Smooth muscle cell (in vitro differentiated cells): Measurements from ENCODE around the gene PHLPP2. TPM values are rescaled to one million over a fixed set of nuclear protein-coding genes. Genes with fewer than 3 reads are reported as not detected.

Source experiments
- DNase-seq: peaks from one replicate; lab custom pipeline; 2025; ENCODE audit not compliant: unreplicated experiment; lab: John Stamatoyannopoulos, UW
- H2AFZ ChIP-seq: fragments of 200-600 bp; sonication (generic); 2 replicates; pipeline ENCODE4 v1.6.0; 2016; ENCODE audit warnings: antibody characterized with exemption, low read depth, mild to moderate bottlenecking
- H3F3A ChIP-seq: fragments of 200-600 bp; sonication (generic); 2 replicates; pipeline ENCODE4 v1.6.0; 2017; ENCODE audit warnings: antibody characterized with exemption, low read depth
- H3K27ac ChIP-seq: fragments of 200-600 bp; sonication (generic); 2 replicates; pipeline ENCODE4 v1.5.1; 2016; ENCODE audit warnings: low read depth, mild to moderate bottlenecking
- H3K27me3 ChIP-seq: fragments of 200-600 bp; sonication (generic); 2 replicates; pipeline ENCODE4 v1.6.1; 2016; ENCODE audit warnings: low read depth, mild to moderate bottlenecking
- H3K36me3 ChIP-seq: fragments of 200-600 bp; sonication (generic); 2 replicates; pipeline ENCODE4 v1.5.1; 2016; ENCODE audit warnings: low read depth
- H3K4me1 ChIP-seq: fragments of 200-600 bp; sonication (generic); 2 replicates; pipeline ENCODE4 v1.5.1; 2016; ENCODE audit warnings: low read depth
- H3K4me2 ChIP-seq: fragments of 200-600 bp; sonication (generic); 2 replicates; pipeline ENCODE4 v1.6.0; 2016; ENCODE audit warnings: mild to moderate bottlenecking
- H3K4me3 ChIP-seq: fragments of 200-600 bp; sonication (generic); 2 replicates; pipeline ENCODE4 v1.5.1; 2016; ENCODE audit warnings: mild to moderate bottlenecking
- H3K79me2 ChIP-seq: fragments of 200-600 bp; sonication (generic); 2 replicates; pipeline ENCODE4 v1.6.0; 2016; ENCODE audit warnings: low read depth, mild to moderate bottlenecking
- H3K9ac ChIP-seq: fragments of 200-600 bp; sonication (generic); 2 replicates; pipeline ENCODE4 v1.6.0; 2016; ENCODE audit warnings: low read depth
- H3K9me3 ChIP-seq: fragments of 200-600 bp; sonication (generic); replicated peaks from 2 replicates; pipeline ENCODE4 v1.5.1; 2016; ENCODE audit warnings: low read depth
- H4K20me1 ChIP-seq: fragments of 200-600 bp; sonication (generic); 2 replicates; pipeline ENCODE4 v1.6.0; 2016; ENCODE audit warnings: low read depth
- CTCF ChIP-seq: fragments of 200-600 bp; sonication (generic); IDR thresholded peaks from 2 replicates; pipeline ENCODE4 v1.5.1; 2017; ENCODE audit warnings: borderline replicate concordance, mild to moderate bottlenecking, antibody characterized with exemption; ENCODE audit not compliant: insufficient read depth, poor library complexity, severe bottlenecking
- WGBS: methylation state at CpG from one replicate; pipeline ENCODE4 v1.1.7; 2016; ENCODE audit warnings: low lambda C conversion rate; 5-methylcytosine and 5-hydroxymethylcytosine counted together
- polyA plus RNA-seq: library from polyadenylated mRNA; unstranded; fragments of >200 nt; fragmentation: Nextera tagmentation; extraction: Ambion mirVana; gene quantifications from 2 replicates; pipeline ENCODE4 v1.2.1, GENCODE V29; 2016
- total RNA-seq: library from RNA; depleted of rRNA; stranded (reverse); fragments of >200 nt; gene quantifications from 2 replicates; pipeline ENCODE4 v1.2.3, GENCODE V29; 2014

The PHLPP2 gene
- total and polyA plus RNA-seq, 2 experiments from 2014 or later = 2.3 to 5.3 TPM

- no peak overlapping the region for H2AFZ ChIP-seq
- peaks cover 1% of the 10 kb centered on the region for H3F3A ChIP-seq
- peaks cover 22% of the 10 kb centered on the region for H3K36me3 ChIP-seq
- H3K27ac ChIP-seq = no peak overlapping the region
- no peaks in the 10 kb centered on the region for H3K27me3 ChIP-seq
- no peak overlapping the region for H3K9ac ChIP-seq
- H3K79me2 ChIP-seq = no peaks in the 10 kb centered on the region
- H4K20me1 ChIP-seq = peaks cover 21% of the 10 kb centered on the region
- no peak for TF ChIP-seq CTCF
- DNase-seq = no peak
- WGBS = 100% methylated on average over 3 of the region's 3 CpGs
- no peaks in the 10 kb centered on the region for H3K9me3 ChIP-seq
- H3K4me3 ChIP-seq = no peak overlapping the region
- no peak overlapping the region for H3K4me2 ChIP-seq
- peaks cover 8% of the 10 kb centered on the region for H3K4me1 ChIP-seq
Measured at GRCh38 chr16:71732587-71732986, 8.1 kb upstream of the PHLPP2 start.

- no peaks in the 10 kb centered on the region for H3K79me2 ChIP-seq
- peaks cover 12% of the 10 kb centered on the region for H4K20me1 ChIP-seq
- no peak overlapping the region for H3K4me2 ChIP-seq
- no peak for TF ChIP-seq CTCF
- H3K36me3 ChIP-seq = peaks cover 6% of the 10 kb centered on the region
- no peak overlapping the region for H3K27ac ChIP-seq
- H2AFZ ChIP-seq = no peak overlapping the region
- H3K4me3 ChIP-seq = no peak overlapping the region
- DNase-seq = no peak
- no peaks in the 10 kb centered on the region for H3K27me3 ChIP-seq
- H3F3A ChIP-seq = peaks cover 25% of the 10 kb centered on the region
- 83% methylated on average over 8 of the region's 8 CpGs for WGBS
- H3K9me3 ChIP-seq = no peaks in the 10 kb centered on the region
- peaks cover 8% of the 10 kb centered on the region for H3K4me1 ChIP-seq
- H3K9ac ChIP-seq = no peak overlapping the region
Measured at GRCh38 chr16:71727551-71728324, 3.2 kb upstream of the PHLPP2 start.

GRCh38 chr16:71726476-71727315 lies 2.2 kb upstream of the PHLPP2 start:
- Histone ChIP-seq H3K4me1 (peaks cover 8% of the 10 kb centered on the region), H2AFZ (no peak overlapping the region), H3K9ac (no peak overlapping the region), H3F3A (peaks cover 25% of the 10 kb centered on the region), H3K36me3 (peaks cover 2% of the 10 kb centered on the region), H3K4me2 (no peak overlapping the region), H4K20me1 (peaks cover 15% of the 10 kb centered on the region), H3K9me3 (no peaks in the 10 kb centered on the region), H3K27me3 (no peaks in the 10 kb centered on the region), H3K4me3 (no peak overlapping the region), H3K27ac (no peak overlapping the region), H3K79me2 (peaks cover 6% of the 10 kb centered on the region)
- no peak for TF ChIP-seq CTCF
- WGBS = over 99% methylated on average over 4 of the region's 4 CpGs
- DNase-seq = no peak
